GM18498 (cell line): ENCODE results near the gene DDX1.
"Not testable (repeated sequence)": the region's sequence is repeated elsewhere in the genome, so short reads cannot be mapped to it uniquely, and the experiment has no call there.

Experiments
- ATAC-seq: cut with Tn5 transposase; IDR thresholded peaks from one replicate; pipeline ENCODE4 v1.9.1; 2021; ENCODE audit warnings: mild to moderate bottlenecking, moderate library complexity; ENCODE audit not compliant: unreplicated experiment

Gene DDX1

GRCh38 chr2:15614545-15615300, 23.1 kb downstream of the DDX1 start:
- ATAC-seq = no peak

GRCh38 chr2:15615301-15615920, 23.7 kb downstream of the DDX1 start:
- ATAC-seq = no peak

GRCh38 chr2:15616429-15616828, 24.8 kb downstream of the DDX1 start:
- ATAC-seq = no peak

DNA sequence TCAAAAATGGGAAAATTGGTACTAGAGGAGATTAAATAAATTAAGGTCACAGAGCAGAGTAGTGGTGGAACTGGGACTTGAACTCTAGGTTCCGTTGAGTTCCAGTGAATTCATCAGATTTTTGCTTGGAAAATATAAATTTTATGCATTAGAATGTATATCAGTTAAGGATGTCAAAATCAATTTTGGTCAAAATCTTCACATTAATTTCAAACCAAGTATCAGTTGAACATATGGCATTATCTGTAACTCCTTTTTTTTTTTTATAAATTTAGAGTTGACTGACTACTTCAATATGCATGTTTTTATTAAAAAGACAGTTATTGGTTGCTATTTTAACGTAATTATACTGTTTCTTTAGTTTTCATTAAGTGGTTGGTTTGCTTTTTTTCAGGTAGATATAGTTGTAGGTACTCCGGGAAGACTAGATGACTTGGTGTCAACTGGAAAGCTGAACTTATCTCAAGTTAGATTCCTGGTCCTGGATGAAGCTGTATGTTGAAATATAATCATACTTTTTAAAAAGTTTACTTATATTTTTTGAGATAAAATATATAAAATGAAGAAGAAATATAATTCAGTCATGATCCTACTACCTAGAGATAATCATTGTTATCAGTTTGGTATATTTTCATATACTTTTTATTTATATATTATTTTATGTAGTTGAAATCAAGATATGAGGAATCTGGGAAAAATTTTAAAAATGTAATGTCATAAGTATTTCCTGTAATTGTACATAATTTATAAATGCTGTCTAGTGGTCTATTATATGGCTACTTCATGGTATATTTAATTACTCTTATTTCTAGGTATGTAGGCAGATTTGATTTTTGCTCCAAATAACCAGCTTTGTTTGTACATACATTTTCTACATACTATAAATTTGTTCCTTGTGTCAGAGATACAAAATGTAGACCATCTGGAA, 25.4 kb downstream of the DDX1 start:
- ATAC-seq = no peak

DNA sequence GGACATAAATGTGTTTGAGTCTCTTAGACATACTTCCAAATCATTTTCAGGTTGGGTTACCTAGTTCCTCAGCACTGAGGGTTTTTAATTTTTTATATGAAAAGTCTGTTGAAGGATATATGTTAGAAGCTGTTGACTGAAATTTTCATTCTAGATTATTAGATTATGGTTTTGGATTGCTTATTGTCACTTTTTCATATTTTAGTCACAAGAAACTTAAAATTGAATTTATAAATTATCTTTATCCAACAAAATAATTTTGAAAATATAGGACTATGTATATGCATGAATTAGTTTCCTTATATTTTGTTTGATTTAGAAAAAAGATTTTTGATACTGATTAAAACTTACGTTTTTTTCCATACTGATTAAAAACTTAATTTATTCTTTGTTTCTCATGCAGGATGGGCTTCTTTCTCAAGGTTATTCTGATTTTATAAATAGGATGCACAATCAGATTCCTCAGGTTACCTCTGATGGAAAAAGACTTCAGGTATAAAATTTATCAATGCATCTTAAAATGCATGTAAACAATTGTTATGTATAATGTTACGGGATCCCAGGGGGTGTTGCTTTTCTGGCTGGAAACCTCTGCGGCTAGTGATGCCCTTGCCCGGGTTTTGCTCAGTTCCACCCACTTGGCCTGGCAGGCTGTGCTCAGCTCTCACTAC, 26.2 kb downstream of the DDX1 start:
- ATAC-seq = no peak

- ATAC-seq = no peak
Observed at GRCh38 chr2:15618449-15618855, 26.8 kb downstream of the DDX1 start.

- ATAC-seq = no peak
Observed at GRCh38 chr2:15619076-15619475, 27.4 kb downstream of the DDX1 start.

- ATAC-seq = no peak
Observed at GRCh38 chr2:15619510-15619909, 27.8 kb downstream of the DDX1 start.

DNA sequence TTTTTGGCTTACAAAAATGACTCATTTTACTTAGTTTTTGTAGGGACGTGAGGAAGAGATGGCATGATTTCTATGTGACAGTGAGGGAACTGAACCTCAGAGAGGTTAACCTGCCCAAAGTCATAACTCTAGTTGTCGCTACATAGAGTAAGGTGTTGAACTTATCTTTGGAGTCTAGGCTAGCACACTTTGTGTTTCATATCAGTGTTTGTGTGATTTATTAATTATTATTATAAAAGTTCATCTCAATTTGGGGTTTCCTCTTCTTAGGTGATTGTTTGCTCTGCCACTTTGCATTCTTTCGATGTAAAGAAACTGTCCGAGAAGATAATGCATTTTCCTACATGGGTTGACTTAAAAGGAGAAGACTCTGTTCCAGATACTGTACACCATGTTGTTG, 28.3 kb downstream of the DDX1 start:
- ATAC-seq = no peak

GRCh38 chr2:15620340-15620739, 28.7 kb downstream of the DDX1 start:
- no peak for ATAC-seq

GRCh38 chr2:15620857-15621471, 29.3 kb downstream of the DDX1 start:
- no peak for ATAC-seq

- not testable (repeated sequence) for ATAC-seq
Observed at GRCh38 chr2:15621472-15621870, 29.8 kb downstream of the DDX1 start.

DNA sequence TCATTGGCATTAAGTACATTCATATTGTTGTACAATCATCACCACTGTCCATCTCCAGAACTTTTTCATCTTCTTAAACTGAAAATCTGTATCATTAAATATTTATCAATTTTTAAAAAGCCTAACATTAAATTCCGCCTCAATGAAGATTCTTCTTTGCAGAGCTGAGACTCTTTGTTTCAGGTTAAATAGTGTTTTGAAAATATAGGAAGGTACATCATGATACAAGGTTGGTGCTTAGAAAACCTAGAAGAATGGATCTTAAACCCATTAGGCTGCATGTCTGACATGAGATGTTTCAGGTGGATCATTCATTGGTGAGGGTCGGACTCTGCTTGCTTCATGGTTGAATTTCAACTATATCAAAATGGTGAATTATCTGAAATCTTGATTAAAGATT, 30.5 kb downstream of the DDX1 start:
- no peak for ATAC-seq

DNA sequence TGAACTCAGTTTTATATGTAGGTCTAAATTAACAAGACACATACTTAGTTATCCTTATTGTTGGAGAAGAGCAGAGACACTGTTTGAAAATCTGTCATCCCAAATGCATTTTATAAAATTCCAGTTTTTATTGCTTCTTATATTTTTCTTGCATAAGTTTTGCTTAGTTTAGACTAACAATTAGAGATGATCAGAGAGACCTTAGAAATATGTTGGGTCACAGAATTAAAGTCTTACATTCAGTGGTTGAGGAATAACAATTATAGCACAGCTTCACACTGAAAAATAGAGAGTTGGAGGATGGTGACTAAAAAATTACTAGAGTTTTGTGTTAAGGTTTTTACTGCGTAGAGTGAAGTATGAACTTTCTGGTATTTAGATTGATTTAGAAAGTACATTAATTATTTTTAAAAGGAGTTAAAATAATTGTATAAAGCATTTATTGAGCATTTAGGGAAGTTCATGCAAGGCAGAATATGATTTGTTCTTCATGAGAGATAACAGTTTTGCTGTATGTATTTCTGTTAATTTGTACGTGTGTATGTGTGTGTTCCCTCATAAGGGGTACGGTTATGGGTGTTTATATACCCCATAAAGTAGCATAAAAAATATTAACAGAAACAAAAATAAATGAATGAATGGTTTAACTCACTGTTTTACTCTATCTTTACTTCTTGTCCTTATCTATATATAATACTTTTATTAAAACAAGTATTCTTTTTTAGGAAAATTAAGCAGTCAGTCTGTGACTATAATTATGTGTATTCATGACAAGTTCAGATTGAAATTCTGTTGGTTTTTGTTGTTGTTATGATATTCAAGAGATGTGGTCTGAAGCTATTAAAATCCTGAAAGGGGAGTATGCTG, 31.2 kb downstream of the DDX1 start:
- ATAC-seq = no peak

DNA sequence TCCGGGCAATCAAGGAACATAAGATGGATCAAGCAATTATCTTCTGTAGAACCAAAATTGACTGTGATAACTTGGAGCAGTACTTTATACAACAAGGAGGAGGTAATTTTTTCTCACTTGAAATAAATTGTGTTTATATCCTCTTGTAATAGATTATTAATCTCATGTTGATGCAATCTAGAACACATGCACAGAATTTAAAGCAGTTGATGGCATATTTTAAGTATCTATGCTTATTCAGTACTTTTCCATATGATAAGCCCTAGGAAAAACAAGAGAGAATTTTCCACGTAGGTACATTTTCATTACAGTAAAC, 31.8 kb downstream of the DDX1 start:
- no peak for ATAC-seq

DNA sequence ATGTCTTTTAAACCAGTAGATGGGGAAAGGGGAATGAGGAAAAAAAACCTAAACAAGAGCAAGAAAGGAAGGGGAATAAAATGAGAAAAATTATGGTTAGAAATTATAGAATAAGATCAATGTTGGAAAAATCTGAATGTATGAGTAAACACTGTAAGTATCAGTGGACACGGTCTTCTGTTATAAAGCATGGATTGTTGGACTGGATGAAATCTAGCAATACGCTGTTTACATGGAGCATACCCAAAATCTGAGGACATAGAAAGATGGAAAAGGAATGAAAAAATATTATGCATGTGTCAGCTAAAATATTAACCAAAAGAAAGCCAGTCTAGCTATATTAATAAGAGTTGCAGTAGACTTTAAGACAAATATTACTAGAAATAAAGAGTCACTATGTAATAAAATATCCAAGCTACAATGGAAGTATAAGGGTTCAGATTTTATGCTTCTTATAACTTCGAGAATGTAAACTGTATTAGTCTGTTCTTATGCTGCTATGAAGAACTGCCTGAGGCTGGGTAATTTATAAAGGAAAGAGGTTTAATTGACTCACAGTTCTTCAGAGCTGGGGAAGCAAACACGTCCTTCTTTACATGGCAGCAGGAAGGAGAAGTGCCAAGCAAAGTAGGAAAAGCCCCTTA, 32.4 kb downstream of the DDX1 start:
- no peak for ATAC-seq

DNA sequence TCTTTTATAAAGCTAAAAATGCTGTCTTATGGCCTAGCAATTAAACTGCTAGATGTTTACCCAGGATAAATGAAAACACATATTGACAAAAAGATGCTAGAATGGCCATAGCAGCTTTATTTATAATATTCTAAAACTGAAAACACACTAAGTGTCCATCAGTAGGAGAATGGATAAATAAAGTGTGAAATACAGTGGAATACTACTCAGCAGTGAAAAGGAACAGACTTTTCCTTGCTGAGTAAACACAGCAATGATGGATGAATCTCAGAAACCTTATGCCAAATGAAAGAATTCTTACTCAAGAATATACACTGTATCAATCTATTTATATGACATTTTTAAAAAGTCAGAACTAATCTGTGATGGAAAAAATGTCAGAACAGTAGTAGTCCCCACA, 33.2 kb downstream of the DDX1 start:
- no peak for ATAC-seq

- no peak for ATAC-seq
Observed at GRCh38 chr2:15625344-15626036, 33.8 kb downstream of the DDX1 start.

DNA sequence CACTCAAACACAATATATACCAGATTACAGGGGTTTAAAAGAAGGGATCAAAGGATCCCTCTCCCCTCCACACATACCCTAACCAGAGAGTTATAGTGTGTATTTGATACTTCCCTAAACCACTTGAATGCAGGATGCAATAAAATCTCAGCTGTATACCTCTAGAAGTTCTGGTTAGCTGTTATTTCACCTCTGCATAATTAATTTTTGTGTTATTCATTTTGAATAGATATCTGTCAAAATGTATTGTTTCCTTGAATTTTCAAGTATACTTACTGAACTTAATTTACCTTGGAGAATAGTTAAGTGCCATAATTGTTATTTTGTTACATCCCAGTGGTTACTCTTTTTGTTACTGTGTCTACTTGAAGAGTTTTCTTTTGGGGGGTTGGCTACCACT, 34.5 kb downstream of the DDX1 start:
- ATAC-seq = no peak
